HepG2 (cell line): Measurements from ENCODE around the gene RELL2. TPM values are rescaled to one million over a fixed set of nuclear protein-coding genes. Genes with fewer than 3 reads are reported as not detected.
A peak's percentile ranks its signal among the peaks of the same experiment; 100 is the strongest.

ENCODE experiments used
- ARID5B ChIP-seq: IDR thresholded peaks from 2 replicates; pipeline ENCODE4 v1.4.0; 2020; ENCODE audit warnings: mild to moderate bottlenecking, missing genetic modification reagents
- ATF3 ChIP-seq: sonication (generic); formaldehyde crosslinking; IDR thresholded peaks from 2 replicates; pipeline ENCODE4 v1.4.0; 2020; ENCODE audit warnings: missing genetic modification reagents
- FOXJ3 ChIP-seq: sonication (generic); formaldehyde crosslinking; IDR thresholded peaks from 2 replicates; pipeline ENCODE4 v1.4.0; 2020; ENCODE audit warnings: missing genetic modification reagents, mild to moderate bottlenecking, borderline replicate concordance
- KAT2B ChIP-seq: fragments of 150-350 bp; IDR thresholded peaks from 2 replicates; pipeline ENCODE4 v1.6.1; 2014; ENCODE audit warnings: low read depth, low read length, borderline replicate concordance
- NCOA1 ChIP-seq: sonication (generic); formaldehyde crosslinking; IDR thresholded peaks from 2 replicates; pipeline ENCODE4 v1.9.0; 2021; ENCODE audit warnings: missing genetic modification reagents
- NFIC ChIP-seq: IDR thresholded peaks from 2 replicates; pipeline ENCODE4 v1.6.1; 2012; ENCODE audit warnings: mild to moderate bottlenecking, low read length, inconsistent platforms
- PHB2 ChIP-seq: fragments of 450-650 bp; IDR thresholded peaks from 2 replicates; pipeline ENCODE4 v1.6.1; 2018; ENCODE audit not compliant: partially characterized antibody
- RORA ChIP-seq: sonication (generic); formaldehyde crosslinking; IDR thresholded peaks from 2 replicates; pipeline ENCODE4 v1.5.0; 2020; ENCODE audit warnings: mild to moderate bottlenecking, missing genetic modification reagents, moderate library complexity
- SALL1 ChIP-seq: sonication (generic); formaldehyde crosslinking; IDR thresholded peaks from 2 replicates; pipeline ENCODE4 v1.8.0; 2022; ENCODE audit warnings: mild to moderate bottlenecking, missing genetic modification reagents
- SALL2 ChIP-seq: sonication (generic); formaldehyde crosslinking; IDR thresholded peaks from 2 replicates; pipeline ENCODE4 v1.8.1; 2023; ENCODE audit warnings: mild to moderate bottlenecking, missing genetic modification reagents, inconsistent platforms
- SRY ChIP-seq: sonication (generic); formaldehyde crosslinking; IDR thresholded peaks from 2 replicates; pipeline ENCODE4 v1.8.0; 2022; ENCODE audit warnings: mild to moderate bottlenecking, missing genetic modification reagents
- TSC22D2 ChIP-seq: sonication (generic); formaldehyde crosslinking; IDR thresholded peaks from 2 replicates; pipeline ENCODE4 v1.5.1; 2020; ENCODE audit warnings: missing genetic modification reagents, mild to moderate bottlenecking, borderline replicate concordance
- polyA plus RNA-seq, 8 experiments: library from polyadenylated mRNA; depleted of rRNA in 3 of 8; stranded (reverse) in 7 of 8; unstranded in 1 of 8; fragments of >200 nt; fragmentation: Illumina TruSeq in 4 of 8; extraction: Trizol in 4 of 8; gene quantifications; 2 replicates each; pipeline versions ENCODE4 v1.2.1 to v1.2.3, GENCODE V29; 2011 to 2016; ENCODE audit warnings: low read depth in 4 of 8, missing spikeins in 1 of 8, mixed read lengths in 1 of 8; ENCODE audit not compliant: insufficient read depth in 1 of 8
- total RNA-seq, 5 experiments: library from RNA; depleted of rRNA; stranded (reverse); fragments of >200 nt; fragmentation: Illumina TruSeq; extraction: Trizol; gene quantifications; 2 replicates each; pipeline ENCODE4 v1.2.3, GENCODE V29; 2016; ENCODE audit warnings: low read depth in 1 of 5

RELL2 gene
- total and polyA plus RNA-seq, 2 of the 13 experiments (the other 11 are each of a cell fraction or from before 2014, with no cell fraction given), result 6.4 to 8.3 TPM

- no peak for TF ChIP-seq TSC22D2 (CRISPR knock-in tag)
- TF ChIP-seq KAT2B, result no peak
- TF ChIP-seq SRY (CRISPR knock-in tag), result no peak
- no peak for TF ChIP-seq NCOA1 (CRISPR knock-in tag)
- TF ChIP-seq RORA (CRISPR knock-in tag), result no peak
- TF ChIP-seq NFIC, result no peak
- no peak for TF ChIP-seq PHB2
- TF ChIP-seq SALL2 (CRISPR knock-in tag), result no peak
- TF ChIP-seq SALL1, result 0 out of 2 replicates have a peak, but pooled peaks have one; percentile 13
- peak; percentile 28; the same call in 1 of the 2 replicates for TF ChIP-seq ARID5B
- peak; percentile 46; the same call in 1 of the 2 replicates for TF ChIP-seq ATF3 (CRISPR knock-in tag)
- no peak for TF ChIP-seq FOXJ3 (CRISPR knock-in tag)
Measured at GRCh38 chr5:141657937-141658545, 21.2 kb downstream of the RELL2 start (continued).
